Endometrial microvascular endothelial cells (primary cell): ENCODE data around the gene FTO. TPM values are rescaled to one million over a fixed set of nuclear protein-coding genes. Genes with fewer than 3 reads are reported as not detected.

ENCODE experiments used
- in situ Hi-C: cut with HindIII; loops from 2 replicates; pipeline ENCODE4 v1.10.0; 2017; ENCODE audit warnings: low sequenced_read_pairs, low pct_unique_long_range_greater_than_20kb; ENCODE audit errors: inconsistent ontology term
- total RNA-seq: library from RNA; depleted of rRNA; stranded (reverse); fragments of >200 nt; gene quantifications from one replicate; pipeline ENCODE4 v1.2.3, GENCODE V29; 2015; ENCODE audit errors: inconsistent ontology term

The FTO gene
- total RNA-seq, 1 donor from 2014 or later: 128 TPM

DNA sequence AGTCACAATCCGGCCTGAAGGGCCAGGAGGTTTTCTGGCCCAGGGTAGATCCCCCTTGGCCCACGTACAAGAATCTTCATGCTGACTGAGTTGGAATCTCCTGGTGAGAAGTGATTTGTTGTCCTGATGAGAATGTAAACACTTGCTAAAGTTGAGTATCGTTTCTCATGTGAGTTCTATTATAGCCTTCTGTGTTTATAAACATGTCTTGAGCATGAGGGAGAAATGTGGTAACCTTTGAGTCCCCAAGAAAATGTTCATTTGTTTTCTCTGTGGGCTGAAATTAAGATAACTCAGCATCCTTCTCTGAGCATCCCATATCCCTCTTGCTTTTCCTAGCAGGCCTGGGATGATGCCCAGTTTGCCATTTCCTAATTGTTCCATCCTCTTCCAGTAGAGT, 204.8 kb downstream of the FTO start:
- in situ Hi-C loops: no loop called here

DNA sequence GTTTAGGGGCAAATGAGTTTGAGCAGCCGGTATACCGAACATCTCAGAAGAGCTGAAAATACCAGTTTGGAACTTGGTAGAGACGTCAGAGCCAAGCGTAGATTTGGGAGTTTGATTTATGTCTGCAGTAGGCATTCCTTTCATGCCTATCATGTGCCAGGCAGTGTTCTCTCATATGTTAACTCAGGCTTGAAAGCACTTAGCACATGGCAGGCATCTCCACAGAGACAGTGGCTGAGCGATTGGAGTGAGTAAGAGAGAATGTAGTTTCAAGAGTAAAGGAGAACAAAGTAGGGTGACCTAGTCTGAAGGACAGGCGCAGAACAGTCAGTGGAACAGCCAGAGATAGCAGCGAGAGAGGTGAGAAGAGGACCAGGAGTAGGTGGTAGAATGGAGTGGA, 207.0 kb downstream of the FTO start:
- in situ Hi-C loops: no loop called here

DNA sequence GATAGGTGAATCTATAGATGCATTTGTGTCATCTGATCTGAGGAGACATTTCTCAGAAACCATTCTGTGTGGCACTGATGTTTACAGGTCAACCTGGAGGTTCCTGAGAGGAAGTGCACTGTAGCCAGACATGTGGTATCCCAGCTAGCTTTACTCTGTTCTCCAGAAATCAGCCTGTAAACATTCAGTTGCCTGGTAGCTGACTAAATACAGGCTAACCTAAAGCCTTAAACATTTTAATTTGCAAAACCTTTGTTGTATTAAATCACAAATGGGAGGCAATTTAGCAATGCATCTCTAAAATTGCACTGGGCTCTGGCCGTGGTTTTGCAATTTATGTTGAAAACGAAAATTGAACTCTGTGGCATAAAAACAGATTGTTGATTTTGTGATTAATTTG, 207.6 kb downstream of the FTO start:
- in situ Hi-C loops: no loop called here

DNA sequence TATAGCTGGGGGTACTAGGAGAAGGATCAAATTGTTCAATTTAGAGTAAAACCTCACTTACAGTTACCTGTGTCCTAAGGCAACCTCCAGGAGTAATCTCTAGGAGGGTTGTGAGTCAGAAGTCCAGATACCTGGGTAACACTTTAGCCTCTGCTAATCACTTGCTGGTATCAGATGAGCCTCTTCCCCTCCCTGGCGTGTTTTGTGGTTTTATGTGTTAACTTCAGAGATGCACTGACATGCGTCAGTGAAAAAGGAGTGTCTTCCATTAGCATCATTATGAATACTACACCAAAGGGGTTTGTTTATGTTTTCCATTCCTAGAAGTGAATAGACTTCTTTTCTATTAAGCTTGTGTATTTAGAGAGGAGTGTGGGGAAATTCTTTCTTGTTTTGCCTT, 208.2 kb downstream of the FTO start:
- in situ Hi-C loops: no loop called here

DNA sequence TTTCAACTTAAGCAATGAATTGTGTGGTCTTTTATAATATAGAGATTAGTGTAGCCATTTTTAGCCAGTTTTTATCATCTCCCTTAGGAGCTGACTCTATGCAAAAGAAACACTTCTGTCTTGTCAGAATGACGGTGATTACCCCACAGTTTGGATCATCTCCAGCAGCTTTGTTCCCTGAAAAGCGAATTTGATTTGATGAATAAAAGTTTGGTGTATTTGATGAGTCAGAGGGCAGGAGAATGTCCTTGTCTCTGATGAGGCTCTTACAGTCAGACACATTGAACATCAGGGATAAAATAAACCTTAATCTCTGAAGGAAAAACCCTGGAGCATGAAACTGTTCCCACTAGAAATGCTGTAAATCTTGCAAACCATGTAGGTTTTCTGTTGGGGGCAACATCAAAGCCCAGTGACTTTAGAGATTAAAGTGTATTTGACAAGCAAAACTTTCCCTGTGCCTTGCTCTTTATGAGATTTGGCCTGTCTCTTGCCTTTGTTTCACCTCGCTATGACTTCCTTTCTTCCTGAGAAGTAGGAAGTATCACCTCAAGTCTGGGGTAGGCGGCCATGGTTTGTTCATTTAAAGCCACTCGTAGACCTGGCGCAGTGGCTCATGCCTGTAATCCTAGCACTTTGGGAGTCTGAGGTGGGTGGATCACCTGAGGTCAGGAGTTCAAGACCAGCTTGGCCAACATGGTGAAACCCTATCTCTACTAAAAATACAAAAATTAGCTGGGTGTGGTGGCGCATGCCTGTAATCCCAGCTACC, 209.3 kb downstream of the FTO start:
- in situ Hi-C loops: no loop called here

DNA sequence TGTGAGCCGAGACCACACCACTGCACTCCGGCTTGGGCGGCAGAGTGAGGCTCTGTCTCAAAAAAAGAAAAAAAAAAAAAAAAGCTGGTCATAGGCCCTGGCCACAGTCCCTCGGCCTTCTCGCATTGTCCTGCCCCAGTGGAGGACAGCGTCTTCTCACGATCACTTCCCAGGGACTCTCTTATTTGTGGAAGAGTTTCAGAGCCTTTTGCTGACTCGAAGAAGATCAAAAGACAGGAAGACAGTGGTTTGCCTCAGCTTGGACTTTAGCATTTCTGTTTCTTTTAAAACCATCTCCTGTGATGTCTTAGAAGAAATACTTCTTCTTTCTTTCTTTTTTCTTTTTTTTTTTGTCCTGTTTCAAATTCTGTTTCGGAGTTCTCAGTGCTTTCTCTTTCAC, 210.0 kb downstream of the FTO start:
- in situ Hi-C loops: no loop called here

DNA sequence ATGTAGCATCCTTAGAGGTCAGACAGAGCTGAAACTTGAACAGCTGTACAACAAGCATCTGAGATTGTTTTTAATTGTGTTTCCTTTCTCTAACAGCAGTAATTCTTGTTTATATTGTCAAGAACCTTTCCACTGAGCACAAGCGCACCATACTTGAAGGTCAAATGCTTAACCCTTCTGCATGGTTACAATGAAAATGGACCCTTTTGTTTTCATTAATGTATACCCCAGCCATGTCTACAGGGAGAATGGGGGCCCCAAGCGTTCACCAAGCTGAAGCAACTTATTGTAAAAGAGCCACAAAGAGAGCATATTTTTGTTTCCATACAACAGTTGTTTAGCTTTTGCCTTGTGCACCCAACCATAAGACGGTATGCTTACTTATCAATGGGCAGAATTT, 210.8 kb downstream of the FTO start:
- in situ Hi-C loops: no loop called here

DNA sequence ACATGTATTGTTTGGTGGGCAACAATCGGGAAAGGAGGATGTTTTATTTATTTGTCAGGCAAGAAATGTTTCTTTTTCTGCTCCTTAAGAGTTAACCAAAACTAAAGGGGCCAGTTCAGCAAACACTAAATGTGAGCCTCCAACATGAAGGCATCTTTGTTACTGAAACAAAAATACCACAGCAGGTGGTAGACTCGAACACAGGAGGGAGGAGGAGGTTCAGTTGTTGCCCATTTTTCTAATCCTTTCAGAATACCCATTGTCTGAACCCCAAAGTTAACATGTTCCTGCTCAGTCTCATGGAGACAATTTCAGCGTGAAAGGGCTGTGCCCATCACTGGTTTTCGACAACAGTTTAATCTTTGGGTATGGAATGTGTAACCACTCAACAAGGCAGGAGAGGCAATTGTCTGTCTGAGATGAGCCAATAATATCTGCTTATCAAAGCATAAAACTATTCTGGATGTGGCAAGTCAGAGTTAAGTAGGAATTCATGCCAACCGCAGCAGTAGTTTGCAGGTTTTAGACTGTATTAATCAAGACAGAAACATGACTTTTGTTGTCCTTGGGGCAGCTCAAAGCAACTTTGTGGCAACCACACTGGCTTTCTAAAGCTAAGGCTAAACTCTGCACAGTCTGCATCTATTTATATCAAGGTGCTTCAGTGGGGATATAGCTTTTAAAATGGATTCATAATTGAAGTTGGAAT, 211.7 kb downstream of the FTO start:
- in situ Hi-C loops: no loop called here

DNA sequence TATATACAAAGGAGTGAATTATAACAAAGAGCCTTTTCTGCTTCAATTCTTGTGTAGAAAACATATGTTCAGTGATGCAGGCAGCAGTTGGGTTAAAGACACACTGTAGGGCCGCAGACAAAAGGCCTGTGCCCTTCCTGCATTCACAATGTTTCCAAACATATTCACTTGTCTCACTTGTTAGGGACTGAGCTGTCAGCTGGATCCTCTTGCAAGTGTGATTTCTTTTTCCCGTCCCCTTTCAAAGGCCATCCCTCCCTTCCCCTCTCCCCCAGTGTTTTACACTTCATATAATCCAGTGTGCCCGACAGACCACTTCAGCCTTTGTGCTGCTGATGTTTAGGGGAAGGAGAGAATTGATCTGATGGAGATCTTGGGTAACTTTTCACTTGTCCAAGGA, 217.0 kb downstream of the FTO start:
- in situ Hi-C loops: no loop called here

DNA sequence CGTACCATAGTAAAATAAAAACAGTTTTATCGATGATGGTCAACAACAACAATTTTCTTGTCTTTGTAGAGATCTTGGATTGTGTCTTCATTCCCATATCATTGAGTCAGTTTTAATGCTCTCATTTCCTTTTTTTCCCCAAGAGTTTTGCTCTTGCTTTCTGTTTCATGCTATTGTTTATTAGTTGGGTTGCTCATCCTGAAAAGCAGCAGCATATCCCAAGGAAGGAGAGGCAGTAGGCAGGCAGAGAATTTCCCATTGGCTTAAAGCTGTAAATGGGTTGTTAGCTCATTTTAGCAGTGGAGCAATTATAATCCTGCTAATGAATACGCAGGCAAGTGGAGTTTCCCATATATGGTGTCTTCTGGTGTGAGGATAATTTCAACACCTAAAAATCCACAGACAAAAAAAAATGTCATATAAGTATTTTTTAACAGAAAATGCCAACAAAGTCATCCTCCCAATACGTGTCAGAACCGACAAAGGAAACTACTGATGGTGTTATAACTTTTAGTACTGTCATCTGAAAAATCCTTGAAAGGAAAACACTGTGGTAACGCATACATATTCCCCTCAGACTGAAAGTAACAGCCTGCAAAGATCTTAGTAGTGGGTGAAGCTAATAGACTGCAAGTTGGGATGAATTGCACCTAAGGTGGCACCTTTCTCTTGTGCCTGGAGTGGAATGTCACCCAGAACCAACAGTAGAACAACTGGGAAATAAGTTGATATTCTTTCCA, 218.3 kb downstream of the FTO start:
- in situ Hi-C loops: no loop called here

DNA sequence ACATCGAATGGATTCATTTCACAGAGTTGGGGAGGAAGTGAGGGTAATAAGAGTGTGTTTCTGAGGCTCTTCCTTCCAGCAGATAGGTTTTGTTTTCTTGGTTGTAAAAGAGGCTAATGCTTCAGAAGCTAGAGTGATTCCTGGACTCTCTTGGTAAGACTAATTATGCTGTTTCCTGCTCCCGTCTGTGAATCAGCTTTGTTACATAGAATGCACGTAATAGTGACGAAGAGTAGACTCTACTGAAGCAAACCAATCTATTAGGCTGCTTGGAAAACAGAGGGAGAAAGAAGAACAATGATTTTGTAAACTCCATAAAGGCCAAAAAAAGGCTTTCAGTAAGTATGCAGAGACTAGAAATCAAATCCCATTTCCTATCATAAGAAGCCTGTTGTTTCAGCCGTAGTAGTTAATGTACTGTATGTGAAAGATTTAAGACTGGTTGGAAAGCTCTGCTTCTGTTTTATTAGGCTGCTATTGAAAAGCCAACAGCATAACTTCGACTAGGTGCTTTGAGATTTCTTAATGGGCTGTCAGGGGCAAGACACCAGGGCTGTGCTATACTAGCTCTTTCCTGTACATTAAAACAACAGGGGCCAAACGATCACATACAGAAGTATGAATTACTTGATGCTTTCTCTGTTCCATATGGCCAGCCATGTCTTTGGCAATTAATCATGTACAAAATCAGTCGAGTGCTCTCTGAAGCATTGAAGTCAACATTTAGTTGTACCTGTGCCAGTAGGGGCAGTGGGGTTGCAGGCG, 219.0 kb downstream of the FTO start:
- in situ Hi-C loops: no loop called here

DNA sequence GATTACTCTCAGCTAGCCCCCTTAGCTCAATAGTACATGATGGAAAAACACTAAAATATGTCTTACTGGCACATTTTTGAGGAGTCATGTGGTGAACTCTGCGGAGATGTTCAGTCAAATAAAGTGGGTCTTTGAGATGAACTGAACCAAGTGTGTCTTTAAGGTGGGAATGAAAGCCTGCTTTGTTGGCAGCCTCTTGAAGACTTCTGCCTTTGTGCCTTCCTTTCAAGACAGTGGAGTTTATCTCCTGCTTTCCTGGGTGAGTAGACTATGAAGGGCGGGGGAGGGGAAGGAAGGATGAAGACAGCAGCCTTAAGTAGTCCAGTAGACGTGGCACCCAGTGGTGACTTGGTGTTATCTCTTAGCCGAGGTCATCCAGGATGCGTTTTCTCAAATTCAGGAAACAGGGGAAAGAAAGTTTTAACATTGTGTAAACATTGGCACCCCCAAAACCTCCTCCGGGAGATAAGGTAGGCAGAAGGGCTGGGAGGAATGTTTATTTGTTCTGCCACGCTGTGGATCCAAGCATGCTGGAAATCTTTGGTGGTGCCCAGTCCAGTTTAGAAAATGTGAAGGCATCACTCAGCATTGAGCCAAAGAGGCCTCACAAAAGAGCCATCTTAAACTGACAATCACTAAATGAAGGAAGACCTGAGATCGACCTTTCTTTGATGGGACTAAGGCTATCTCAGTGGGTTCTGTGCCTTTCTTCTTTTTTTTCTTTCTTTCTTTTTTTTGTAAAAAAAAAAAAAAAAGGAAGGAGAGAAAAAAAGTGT, 220.6 kb downstream of the FTO start:
- in situ Hi-C loops: no loop called here

DNA sequence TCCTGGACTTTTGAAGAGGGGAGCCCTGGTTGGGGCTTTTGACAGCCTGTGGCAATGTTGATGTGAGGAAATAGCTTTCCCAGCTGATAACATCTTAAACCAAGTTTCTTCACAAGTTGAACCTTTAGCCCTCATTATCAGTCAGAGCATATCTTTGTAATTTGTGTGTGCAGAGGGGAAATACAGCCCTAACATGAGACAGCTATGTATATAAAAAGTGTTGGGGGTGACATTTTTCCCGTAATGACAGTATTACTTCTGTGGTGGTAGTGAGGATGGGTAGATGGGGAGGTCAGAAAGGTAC, 221.1 kb downstream of the FTO start:
- in situ Hi-C loops: no loop called here

DNA sequence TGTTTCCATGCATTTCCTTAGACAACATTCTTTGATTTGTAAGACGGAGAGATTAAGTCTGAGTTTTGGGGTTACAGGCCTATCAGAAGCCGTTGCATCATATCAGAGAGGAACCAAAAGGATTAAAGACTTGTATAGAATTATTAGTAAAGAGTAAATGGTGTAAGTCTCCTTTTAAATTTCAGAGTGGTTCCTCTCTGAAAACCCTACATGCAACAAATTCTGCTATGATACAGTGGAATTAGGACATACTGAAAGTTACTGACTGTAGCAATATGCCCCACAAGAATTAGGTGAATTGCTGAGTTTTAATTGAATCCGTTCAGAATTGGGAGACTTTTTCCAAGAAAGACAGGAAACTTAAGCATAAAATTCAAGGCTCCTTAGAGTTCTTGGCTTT, 221.6 kb downstream of the FTO start:
- in situ Hi-C loops: no loop called here

DNA sequence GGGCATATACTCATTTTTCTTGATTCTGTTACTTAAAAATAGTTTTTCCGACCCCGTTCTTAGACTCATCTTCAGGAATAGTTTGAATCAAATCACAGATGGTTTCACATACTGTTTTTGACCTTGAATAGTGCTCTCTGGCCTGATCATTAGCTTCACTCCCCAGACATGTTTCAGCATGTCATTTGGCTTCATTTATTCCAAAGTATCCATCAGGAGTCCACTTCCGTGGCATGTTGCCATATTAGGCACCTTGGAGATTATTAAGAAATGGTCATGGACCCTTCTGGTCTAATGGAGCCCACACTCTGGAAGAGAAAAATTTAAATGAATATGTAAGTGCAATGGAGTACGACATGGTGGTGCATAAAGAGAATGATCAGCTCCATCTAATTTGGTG, 222.3 kb downstream of the FTO start:
- in situ Hi-C loops: no loop called here

DNA sequence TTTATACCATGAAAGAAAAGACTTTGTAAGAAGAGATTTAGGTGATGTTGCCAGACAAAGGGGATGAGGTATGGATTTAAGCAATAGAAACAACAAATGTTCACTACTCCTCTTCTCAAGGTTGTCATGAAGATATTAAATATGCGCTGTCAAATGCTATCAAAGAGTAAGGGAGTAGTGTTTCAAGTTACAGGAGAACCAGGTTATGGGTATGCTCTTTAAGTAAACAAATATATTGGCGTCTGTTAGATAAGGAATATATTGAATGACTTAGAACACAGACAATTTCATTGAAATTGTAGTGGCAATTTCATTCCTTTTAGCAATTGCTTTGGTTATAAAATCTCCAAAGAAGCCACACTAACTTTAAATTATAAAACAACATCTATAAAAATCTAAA, 229.0 kb downstream of the FTO start:
- in situ Hi-C loops: no loop called here

DNA sequence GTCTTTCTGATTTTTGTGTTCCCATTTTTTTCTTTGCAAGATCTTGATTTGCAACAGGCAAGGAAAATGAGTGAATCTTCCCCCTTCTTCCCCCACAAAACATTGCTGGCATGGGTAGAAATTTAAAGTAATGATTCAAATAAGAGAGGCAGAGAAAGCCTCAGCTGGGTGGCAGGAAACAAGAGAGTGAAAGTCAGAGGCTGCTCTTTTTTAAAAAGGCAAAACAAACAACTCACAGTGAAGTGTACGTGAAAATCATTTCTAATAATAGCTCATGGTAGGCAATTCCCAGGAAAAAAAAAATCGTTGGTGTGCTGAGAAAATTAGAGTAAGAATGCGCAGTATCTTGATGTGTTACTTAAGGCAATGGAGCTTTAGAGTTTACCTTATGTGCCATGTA, 229.5 kb downstream of the FTO start:
- in situ Hi-C loops: no loop called here

DNA sequence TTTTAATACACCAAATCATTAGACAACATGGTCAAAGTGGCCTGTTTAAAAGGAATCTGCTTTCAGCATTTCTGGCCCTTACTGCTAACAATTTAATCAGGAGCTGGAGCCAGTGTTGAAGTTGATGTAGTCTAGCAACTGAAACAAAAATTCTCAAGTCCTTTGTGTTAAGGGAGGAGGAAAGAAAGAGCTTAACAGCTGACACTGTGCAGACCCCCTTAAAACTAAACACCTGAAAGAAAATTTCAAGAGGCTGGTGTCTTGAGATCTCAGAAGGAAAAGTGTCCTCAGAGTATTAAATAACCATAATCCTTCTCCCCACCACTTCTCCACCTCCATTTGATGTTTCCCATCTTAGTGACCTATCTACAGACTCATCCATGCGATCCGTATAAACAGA, 232.1 kb downstream of the FTO start:
- in situ Hi-C loops: no loop called here

DNA sequence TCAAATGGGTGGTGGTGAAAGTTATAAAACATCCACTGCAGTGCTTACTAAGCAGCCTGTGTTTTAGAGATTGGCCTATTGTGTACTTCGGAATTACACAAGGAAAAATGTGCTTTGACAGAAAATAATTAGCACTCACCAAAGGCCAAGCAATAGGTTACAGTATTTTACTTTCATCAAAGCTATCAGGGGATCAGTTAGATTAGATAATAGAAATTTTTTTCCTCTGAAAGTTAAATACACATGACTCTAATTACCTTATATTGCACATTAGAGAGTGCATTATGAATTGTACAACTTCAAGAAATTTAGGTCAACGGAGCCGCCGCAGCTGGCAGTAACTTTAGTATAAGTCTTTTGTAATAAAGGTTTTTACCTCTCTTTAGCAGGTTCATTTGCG, 232.6 kb downstream of the FTO start:
- in situ Hi-C loops: no loop called here
